CD1c-positive myeloid dendritic cell (primary cell): Measurements from ENCODE around the gene NCBP2.
A peak's percentile ranks its signal among the peaks of the same experiment; 100 is the strongest.

ENCODE experiments used
- DNase-seq: peaks from one replicate; pipeline ENCODE4 v3.0.0-alpha.2; 2016; ENCODE audit errors: extremely low spot score

The NCBP2 gene

DNA sequence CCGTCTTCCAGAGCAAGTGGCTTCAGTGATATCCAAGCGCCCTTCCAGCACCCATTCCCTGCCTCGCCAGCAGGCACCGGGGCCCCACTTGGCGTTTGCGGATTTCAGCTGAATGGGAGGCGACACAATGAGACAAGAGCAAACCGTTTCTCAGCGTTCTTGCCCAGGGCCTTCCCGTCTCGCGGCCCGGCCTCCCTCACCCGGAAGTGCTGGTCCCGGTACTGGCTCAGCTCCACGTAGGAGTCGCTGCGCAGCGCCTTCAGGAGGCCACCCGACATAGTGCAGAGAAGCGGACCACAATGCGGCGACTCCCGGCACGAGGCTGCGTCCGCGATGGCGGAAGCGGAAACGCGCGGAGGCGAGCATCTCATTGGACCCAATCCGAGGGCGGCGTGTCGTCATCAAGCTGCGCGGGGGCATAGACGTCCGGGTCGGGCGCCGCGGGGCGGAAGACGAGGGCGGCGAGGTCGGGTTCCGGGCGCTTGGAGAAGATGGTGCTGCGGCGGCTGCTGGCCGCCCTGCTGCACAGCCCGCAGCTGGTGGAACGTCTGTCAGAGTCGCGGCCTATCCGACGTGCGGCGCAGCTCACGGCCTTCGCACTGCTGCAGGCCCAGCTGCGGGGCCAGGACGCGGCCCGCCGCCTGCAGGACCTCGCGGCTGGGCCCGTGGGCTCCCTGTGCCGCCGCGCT lies at the start of gene NCBP2:
NCBP2 (minus strand) TSS at position 303 of the 689 bp plus-strand sequence; CDS start at position 278, 25 bp downstream.
- DNase-seq, result peak; percentile 100

DNA sequence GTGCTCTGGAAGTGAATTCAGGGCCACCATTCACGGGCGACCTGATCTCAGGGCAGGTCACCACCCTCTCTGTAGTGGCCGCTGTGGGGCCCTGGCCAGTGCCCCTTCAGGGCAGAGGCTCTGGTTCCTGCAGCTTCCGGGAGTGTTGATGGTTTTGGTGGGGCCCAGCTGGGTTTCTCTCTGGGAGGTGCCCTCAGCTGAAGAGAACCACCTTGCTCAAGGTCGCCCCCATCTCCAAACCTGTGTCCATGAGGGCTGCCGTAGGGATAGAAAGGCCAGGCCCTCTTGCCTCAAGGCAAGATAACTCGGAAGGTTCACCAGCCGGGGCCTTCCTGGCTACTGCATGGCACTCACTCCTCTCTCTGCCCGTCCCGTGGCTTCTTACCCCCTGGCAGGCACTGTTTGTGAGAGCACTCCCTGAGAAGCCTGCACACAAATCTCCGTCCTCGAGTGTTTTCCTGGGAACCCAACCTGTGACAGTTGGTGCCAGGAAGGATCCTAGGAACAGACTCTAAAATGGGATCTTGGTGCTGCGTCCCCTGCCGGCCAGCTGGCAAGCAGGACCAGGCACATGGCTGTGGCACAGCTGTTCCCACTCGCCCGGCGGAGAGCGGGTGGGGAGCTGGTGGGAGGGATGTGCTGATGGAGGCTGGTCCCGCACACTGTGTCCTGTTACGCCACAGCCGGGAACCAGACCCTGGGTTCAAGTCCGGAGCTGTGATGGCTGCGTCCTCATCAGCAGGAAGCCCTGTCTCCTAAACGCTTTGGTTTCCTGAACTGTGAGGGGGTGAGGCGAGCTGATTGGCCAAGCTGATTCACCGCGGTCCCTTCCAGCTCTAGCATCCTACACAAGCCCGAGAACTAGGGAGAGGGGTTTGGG lies 49.5 kb upstream of the NCBP2 start:
- DNase-seq, result no peak

DNA sequence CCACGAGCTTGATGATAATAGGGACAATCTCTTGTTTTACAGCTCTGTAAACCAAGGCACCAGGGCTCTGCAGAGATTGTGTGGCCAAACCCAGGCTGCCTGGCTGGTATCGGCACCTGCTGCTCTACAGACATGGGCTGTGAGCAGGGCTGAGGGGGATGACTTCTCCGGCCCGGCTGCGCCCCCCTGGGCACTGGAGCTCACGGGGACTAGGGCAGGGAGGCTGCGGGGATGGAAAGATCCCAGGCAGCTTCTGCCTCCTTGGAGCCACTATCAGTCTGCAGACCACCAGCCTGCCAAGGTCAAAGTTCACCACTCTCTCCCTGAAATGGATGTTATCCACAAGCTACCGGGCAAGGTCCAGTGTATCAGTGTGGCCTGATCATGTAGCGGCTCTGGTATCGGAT lies 48.3 kb upstream of the NCBP2 start:
- no peak for DNase-seq

DNA sequence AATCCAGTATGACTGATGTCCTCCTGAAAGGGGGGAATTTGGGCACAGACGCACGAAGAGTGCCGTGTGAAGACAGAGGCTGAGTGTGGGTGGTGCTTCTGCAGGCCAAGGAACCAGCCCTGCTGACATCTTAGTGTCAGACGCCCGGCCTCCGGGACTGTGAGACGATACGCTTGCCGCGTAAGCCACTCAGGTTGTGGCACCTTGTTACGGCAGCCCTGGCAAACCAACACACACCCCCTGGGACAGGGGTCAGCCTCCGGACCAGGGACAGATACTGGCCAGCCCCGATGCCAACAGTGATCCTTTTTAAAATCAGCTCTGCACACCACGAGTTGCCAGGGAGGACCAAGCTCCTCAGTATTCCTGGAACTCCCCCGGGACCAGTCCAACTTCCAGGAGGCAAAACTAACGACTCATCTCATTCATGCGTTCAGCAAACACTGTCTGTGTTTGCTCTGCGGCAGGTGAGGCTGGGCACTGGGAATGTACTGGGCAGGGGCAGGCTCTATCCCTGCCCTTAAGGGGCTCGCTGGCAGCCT lies 47.5 kb upstream of the NCBP2 start:
- no peak for DNase-seq

DNA sequence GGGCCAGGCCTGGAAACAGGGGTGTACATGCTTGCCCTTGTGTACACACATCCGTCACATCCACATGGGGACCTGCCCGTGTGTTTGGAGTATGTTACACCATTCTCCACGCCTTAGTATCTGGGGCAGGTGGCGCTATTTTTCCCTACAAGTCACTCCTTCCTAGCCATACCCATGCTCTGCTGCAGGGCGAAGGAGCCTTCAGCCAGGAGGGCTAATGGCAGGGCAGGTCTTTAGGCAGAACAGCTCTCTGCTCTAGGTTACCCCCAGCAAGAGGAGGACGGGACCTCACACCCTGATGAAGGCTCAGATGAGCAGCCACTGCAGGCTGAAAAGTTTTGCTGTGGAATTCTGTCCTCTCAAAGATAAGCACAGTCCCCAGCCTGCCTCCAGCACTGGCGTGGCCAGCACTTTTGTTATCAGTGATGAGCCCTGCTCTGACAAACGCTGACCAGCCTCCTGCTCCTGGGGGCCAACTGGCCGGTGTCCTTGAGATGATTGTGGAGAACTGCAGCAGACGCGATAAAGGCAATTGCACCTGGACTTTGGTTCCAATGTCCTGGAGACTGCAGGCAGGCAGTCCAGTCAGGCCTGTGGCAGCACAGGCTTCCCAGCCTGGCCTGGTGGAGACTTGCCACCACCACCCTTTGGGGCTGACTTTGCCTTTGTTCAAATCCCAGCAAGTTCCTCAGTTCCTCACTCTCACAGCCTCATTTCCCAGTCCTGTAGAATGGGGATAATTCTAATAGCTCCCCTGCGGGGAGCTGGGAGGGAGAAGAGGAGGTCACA lies 46.1 kb upstream of the NCBP2 start:
- no peak for DNase-seq

DNA sequence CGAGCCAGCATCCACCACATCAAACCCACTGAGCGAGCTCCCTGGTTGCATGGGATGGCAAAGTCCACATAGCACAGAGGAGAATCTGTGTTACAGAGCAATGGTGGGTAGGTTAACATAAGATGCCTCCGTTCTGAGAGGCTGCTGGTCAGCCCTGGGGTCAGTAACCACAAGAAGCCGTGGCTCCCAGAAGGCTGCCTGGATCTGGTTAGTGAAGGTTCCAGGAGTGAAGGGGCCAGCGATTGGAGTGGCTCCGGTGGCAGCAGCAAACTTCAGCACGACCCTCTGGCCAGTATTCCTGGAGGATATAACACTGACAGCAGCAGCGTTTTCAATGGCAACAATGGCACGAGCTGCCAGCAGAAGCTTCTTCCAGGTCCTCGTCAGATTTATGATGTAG lies 44.7 kb upstream of the NCBP2 start:
- DNase-seq, result no peak

DNA sequence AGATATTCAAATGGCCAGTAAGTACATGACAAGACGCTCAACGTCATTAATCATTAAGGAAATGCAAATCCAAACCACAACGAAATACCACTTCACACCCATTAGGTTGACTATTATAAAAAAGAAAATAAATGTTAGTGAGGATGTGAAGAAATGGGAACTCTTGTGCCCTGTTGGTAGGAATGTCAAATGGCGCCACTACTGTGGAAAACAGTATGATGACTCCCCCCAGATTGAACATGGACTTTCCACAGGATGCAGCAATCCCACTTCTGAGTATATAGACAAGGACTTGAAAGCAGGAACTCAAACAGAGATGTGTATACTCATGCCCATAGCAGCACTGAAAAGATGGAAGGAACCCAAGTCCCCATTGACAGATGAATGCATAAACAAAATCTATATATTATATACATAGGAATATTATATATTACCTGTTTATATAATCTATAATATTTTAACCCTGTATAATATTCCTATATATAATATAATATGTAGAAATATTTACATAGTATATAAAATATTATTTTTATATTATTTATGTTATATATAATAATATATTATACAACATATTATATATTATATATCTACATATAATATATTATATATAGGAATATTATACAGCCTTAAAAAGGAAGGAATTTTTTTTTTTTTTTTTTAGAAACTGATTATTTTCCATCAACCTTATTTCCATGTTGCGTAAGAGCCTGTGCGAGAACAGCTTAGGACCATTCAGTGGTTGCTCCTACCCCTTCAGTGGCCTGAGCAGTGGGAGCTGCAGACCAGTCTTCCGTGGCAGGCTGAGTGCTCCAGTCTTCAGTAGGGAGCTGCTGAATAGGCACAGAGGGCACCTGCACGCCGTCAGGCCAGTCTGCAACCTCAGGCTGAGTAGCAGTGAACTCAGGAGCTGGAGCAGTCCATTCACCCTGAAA lies 43.9 kb upstream of the NCBP2 start:
- DNase-seq, result no peak

DNA sequence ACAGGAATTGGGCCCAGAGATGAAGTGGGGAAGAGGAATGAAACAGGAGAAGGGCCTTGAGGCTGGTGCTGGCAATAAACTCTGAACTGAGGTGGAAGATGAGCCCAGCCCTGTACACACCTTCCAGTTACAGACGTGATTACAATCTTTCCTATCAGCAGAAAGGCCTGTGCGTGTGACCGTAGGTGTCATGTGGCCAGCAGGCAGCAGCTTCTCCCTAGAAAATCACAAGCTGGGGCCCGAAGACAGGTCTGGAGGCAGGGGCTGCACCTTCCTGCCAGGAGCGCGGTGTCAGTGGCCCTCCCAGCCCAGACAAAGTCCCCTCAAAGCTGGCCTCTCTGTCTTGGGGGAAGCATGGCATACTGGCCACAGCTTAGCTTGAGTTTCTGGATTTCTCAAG lies 43.0 kb upstream of the NCBP2 start:
- no peak for DNase-seq

DNA sequence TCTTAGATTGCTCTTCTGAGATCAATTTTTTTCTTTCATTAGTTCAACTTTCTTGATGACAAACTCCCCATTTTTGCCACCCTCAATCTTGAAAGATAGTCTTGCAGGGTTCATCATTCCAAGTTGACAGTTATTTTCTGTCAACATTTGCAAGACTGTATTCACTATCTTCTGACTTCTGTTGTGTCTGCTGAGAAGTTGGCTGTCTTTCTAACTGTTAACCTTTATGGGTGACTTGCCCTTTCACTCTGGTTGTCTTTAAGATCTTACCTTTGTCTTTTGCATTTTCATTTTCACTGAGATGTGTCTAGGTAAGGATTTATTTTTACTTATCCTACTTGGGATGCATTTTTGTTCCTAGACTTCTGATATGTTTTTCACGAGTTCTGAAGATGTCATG lies 40.9 kb upstream of the NCBP2 start:
- DNase-seq, result no peak

DNA sequence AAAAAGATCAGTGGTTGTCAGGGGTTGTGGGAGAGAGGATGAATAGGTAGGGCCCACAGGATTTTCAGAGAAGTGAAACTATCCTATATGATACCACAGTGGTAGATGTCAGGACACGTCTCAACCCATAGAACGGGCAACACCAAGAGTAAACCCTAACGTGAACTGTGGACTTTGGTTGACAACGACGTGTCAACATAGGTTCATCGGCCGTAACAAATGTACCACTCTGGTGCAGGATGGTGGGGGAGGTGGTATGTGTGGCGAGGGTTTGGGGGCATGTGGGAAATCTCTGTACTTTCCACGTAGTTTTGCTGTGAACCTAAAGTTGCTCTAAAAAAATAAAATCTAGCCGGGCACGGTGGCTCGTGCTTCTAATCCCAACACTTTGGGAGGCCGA lies 39.3 kb upstream of the NCBP2 start:
- DNase-seq, result no peak

DNA sequence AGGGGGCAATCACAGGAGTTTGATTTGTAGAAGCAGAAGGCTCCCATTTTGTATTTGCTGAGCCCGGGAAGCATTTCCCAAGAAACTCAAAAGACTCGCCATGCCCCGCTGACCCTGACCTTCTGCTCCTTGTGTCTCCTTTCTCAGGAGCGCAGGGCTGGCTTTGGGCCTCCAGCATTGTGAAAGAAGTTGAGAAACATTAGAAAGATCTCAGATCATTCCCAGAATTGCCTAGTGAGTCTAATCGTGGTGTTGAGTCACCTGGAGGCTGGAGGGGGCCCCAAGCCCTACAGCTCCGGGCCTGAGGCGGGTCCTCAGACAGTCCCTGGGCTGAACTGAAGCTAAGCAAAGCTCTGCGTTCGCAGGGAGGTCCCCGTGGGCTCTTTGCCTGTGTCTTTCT lies 37.2 kb upstream of the NCBP2 start:
- no peak for DNase-seq

DNA sequence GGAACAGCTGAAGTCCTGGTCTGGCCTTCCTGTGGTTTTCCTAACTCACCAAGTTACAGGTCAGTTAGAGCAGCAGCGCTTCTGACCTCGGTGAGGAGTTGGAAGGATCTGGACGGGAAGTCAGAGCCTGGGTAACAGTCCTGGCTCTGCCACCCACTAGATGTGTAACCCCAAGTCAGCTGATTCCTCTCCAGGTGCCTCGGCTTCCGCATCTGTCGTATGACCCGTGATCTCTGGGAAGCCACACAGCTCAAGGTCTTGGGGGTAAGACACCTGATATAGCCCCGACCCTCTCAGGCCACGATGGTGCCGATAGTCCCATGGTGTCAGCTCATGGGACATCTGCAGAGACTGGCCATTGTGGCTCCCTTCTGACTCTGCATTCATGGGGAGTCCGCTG lies 34.6 kb upstream of the NCBP2 start:
- DNase-seq, result no peak

DNA sequence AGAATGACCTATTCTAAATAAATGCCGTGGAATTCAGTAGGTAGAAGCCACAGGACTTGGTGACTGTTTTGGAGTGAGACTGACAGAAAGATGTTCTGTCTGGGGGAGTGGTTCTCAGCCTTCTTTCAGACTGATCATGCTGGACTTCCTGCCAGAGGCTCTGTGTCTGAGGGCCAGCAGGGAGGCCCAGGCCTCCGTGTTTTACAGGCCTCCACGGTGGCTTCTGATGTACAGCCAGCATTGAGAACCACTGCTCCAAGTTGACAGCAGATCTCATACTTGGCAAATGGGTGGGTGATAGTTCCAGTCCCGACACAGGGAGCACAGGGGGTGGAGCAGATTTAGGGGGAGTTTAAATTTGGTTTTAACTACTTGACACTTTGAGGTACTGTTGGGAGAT lies 33.0 kb upstream of the NCBP2 start:
- no peak for DNase-seq

DNA sequence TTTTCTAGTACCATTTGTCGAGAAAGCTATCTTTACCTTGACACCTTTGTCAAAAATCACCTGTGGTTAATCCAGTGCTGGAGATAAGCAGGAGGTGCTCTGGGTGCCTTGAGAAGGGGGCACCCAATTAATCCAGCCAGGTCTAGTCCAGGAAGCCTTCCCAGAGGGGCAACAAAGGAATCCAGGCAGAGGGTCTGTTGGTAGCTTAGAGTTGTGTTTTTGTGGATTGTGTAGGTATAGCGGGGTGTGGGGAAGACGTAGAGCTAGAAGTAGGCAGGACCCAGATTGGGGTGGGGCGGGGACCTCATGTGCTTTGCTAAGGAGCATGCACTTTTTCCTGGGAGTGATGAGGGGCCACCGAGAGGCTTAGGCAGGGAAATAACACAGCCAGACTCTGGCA lies 32.3 kb upstream of the NCBP2 start:
- no peak for DNase-seq

DNA sequence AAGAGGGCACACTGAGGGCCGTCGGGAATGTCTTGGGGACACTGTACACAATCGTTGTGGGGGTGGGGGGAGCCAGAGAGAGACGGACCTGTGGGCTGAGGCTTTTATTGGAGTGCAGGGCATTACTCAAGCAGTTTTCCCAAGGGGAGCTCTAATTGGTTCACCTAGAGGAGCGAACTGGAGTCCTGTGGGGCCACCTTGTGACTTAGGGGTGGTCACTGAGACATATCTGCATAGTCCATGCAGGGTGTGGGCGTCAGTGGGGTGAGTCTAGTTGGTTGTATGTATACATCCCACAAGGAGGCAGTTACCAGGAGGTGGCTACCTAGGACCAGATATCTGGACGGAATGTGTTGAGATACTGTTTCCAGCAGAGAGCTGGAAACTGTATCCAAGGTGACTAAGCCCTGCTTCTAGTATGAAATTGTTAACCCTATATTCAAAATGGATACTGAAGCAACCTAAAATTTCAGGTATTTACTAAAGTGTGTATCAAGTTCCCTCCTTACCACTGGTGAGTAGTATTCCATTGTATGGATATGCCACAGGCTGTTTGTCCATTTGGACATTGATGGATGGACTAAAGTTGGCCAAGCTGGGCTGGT lies 28.9 kb upstream of the NCBP2 start:
- DNase-seq, result no peak

DNA sequence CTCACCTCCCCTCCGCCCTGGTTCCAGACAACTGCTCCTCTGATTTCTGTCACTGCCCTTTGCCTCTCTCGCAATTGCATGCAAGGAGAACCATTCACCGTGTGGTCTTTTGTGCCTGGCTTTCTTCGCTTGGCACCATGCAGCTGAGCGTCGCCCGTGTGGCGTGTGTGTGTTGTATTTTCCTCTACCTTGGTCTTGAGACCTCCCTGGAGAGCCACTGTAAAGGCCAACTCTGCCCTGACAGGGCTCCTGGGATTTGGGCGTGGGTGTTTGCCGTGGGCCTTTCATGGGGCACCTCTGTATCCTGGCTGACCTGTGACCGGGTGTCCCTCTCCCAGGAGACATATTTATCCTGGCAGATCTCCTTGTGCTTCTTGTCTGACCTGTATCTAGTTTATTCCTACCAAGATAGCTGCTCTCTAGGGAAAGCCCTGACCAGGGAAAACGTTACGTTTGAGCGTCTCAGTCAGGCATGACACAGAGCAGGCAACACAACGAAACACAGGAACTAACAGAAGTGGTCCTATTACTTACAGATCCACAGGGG lies 28.3 kb upstream of the NCBP2 start:
- DNase-seq, result no peak

DNA sequence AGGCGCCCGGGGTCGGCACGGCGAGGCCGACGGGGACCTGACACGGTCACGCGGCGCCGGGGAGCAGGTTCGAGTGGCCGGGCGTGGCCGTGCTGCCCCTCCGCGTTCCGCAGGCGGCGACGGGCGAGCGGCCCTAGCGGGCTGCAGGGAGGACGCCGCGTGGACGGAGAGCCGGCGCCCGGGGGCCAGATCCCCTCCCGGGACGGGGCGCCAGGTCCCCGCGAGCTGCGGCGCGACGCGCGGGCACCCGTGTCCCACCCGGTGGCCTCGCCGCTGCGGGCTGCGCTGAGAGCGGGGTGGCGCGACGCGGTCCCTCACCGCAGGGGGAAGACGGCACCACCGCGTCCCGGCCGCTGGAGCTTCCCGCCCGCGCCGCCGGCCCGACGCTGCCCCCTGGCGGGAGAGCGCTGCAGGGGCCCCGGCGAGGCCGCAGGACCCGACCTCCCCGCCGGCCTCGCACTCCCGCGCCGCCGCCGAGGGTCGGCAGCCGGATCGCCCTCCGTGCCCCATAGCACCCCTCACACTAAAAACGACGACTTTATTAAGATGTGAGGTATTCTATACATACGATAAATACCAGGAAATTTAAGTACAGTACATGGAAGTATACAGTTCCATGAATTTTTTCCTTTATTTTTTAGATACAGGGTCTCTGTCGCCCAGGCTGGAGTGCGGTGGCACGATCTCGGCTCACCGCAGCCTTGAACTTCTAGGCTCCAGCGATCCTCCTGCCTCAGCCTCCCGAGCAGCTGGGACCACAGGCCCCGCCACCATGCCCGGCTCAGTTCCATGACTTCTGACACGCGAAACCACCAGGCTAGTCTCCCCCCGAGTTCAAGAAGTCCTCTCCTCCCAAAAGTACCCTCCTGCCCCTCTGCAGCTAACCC lies 27.6 kb upstream of the NCBP2 start:
- DNase-seq, result peak; percentile 87

DNA sequence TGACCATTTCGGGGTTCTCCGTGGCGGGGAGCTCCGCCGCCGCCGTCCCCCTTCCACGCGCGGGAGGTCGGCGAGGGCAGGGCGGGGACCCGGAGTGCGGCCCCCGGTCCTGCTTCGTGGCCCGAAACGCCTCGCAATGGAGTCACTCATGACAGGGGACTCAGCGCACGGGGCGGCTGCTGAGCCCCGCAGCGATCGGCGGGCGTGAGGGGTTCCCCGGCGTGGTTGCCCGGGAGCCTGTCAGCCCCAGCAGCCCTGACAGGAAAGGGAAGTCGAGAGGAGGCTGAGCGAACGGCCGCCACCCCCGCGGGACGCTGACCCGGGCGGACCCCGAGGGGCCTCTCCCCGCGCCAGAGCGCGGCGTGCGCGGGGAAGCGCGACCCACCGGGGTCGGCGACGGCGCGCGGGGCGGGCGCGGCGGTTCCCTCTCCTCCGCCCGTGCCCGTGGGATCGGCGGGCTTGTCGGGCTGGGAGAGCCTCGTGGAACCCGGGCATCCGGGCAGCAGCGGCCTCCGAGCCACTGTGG lies 26.9 kb upstream of the NCBP2 start:
- DNase-seq, result peak; percentile 75
